Hepatocyte (in vitro differentiated cells): ENCODE data around the gene ATP8B3. TPM values are rescaled to one million over a fixed set of nuclear protein-coding genes. Genes with fewer than 3 reads are reported as not detected.

Experiments used
- DNase-seq: peaks from one replicate; pipeline ENCODE4 v3.0.0-alpha.2; 2016; ENCODE audit warnings: low spot score
- H2AFZ ChIP-seq: fragments of 200-600 bp; sonication (generic); 2 replicates; pipeline ENCODE4 v1.6.0; 2016; ENCODE audit warnings: antibody characterized with exemption, mild to moderate bottlenecking
- H3K27ac ChIP-seq: fragments of 200-600 bp; sonication (generic); 2 replicates; pipeline ENCODE4 v1.5.1; 2016; ENCODE audit warnings: mild to moderate bottlenecking
- H3K27me3 ChIP-seq: fragments of 200-600 bp; sonication (generic); 2 replicates; pipeline ENCODE4 v1.6.1; 2016
- H3K36me3 ChIP-seq: fragments of 200-600 bp; sonication (generic); replicated peaks from 2 replicates; pipeline ENCODE4 v1.5.1; 2016; ENCODE audit warnings: low read depth; ENCODE audit not compliant: insufficient read depth
- H3K4me1 ChIP-seq: fragments of 200-600 bp; sonication (generic); 2 replicates; pipeline ENCODE4 v1.5.1; 2016; ENCODE audit warnings: mild to moderate bottlenecking, moderate library complexity; ENCODE audit not compliant: insufficient read depth
- H3K4me2 ChIP-seq: fragments of 200-600 bp; sonication (generic); 2 replicates; pipeline ENCODE4 v1.6.0; 2016
- H3K4me3 ChIP-seq: fragments of 200-600 bp; sonication (generic); 2 replicates; pipeline ENCODE4 v1.5.1; 2016; ENCODE audit warnings: mild to moderate bottlenecking
- H3K79me2 ChIP-seq: fragments of 200-600 bp; sonication (generic); 2 replicates; pipeline ENCODE4 v1.6.0; 2017; ENCODE audit warnings: mild to moderate bottlenecking
- H3K9me2 ChIP-seq: fragments of 200-600 bp; sonication (generic); replicated peaks from 2 replicates; pipeline ENCODE4 v1.6.0; 2017; ENCODE audit warnings: mild to moderate bottlenecking; ENCODE audit not compliant: insufficient read depth
- H3K9me3 ChIP-seq: fragments of 200-600 bp; sonication (generic); 2 replicates; pipeline ENCODE4 v1.5.1; 2016; ENCODE audit warnings: low read depth, mild to moderate bottlenecking
- H4K20me1 ChIP-seq: fragments of 200-600 bp; sonication (generic); 2 replicates; pipeline ENCODE4 v1.6.0; 2016; ENCODE audit warnings: mild to moderate bottlenecking; ENCODE audit not compliant: insufficient read depth, poor library complexity, severe bottlenecking
- EZH2 ChIP-seq: fragments of 200-600 bp; sonication (generic); IDR thresholded peaks from 2 replicates; pipeline ENCODE4 v1.6.1; 2016; ENCODE audit warnings: antibody characterized with exemption, mild to moderate bottlenecking, borderline replicate concordance
- EZH2phosphoT487 ChIP-seq: fragments of 200-600 bp; sonication (generic); IDR thresholded peaks from one replicate; pipeline ENCODE4 v1.6.1; 2018; ENCODE audit warnings: antibody characterized with exemption, mild to moderate bottlenecking, low read depth, moderate library complexity; ENCODE audit not compliant: unreplicated experiment, severe bottlenecking
- WGBS: methylation state at CpG from one replicate; pipeline ENCODE4 v1.1.6; 2016; ENCODE audit warnings: low lambda C conversion rate; ENCODE audit errors: missing lambda C conversion rate; 5-methylcytosine and 5-hydroxymethylcytosine counted together
- polyA plus RNA-seq: library from polyadenylated mRNA; unstranded; fragments of >200 nt; fragmentation: Nextera tagmentation; extraction: Ambion mirVana; gene quantifications from 2 replicates; pipeline ENCODE4 v1.2.1, GENCODE V29; 2016
- total RNA-seq: library from RNA; depleted of rRNA; stranded (reverse); fragments of >200 nt; gene quantifications from 2 replicates; pipeline ENCODE4 v1.2.3, GENCODE V29; 2014
- TF ChIP-seq, protein P1 (sequence below): fragments of 200-600 bp; sonication (generic); IDR thresholded peaks from 2 replicates; pipeline ENCODE4 v1.5.1; 2016; ENCODE audit warnings: antibody characterized with exemption, mild to moderate bottlenecking; ENCODE audit not compliant: poor library complexity

The ATP8B3 gene
- total and polyA plus RNA-seq, 2 experiments from 2014 or later: 1.7 to 2.4 TPM

DNA sequence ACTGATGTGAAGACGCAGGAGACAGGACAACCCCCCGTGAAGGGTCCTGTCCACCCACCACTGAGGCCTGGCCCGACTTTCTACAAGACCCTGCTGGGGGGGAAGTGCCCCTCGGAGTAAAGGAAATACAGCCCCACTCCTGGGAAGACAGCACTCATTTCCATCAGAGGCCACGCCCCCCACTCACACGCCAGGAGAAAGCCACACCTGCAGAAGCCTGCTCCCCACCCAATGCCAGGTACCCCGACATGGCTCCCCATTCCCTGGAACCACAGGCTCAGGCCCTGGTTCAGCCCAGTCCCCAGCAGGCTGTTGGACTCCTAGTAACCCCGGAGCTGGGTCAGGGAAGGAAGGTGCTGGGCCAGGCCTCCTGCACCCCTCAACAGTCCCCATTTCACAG lies 10.9 kb upstream of the ATP8B3 start:
- Histone ChIP-seq H3K9me2 (no peaks in the 10 kb centered on the region), H4K20me1 (peaks cover 5% of the 10 kb centered on the region), H3K36me3 (no peaks in the 10 kb centered on the region), H2AFZ (no peak overlapping the region), H3K9me3 (no peaks in the 10 kb centered on the region), H3K4me1 (peaks cover 5% of the 10 kb centered on the region), H3K4me2 (no peak overlapping the region), H3K79me2 (peaks cover 16% of the 10 kb centered on the region), H3K27me3 (no peaks in the 10 kb centered on the region), H3K4me3 (no peak overlapping the region), H3K27ac (no peak overlapping the region)
- DNase-seq: no peak
- TF ChIP-seq EZH2 (no peak), EZH2phosphoT487 (no peak)
- TF ChIP-seq, protein P1, sequence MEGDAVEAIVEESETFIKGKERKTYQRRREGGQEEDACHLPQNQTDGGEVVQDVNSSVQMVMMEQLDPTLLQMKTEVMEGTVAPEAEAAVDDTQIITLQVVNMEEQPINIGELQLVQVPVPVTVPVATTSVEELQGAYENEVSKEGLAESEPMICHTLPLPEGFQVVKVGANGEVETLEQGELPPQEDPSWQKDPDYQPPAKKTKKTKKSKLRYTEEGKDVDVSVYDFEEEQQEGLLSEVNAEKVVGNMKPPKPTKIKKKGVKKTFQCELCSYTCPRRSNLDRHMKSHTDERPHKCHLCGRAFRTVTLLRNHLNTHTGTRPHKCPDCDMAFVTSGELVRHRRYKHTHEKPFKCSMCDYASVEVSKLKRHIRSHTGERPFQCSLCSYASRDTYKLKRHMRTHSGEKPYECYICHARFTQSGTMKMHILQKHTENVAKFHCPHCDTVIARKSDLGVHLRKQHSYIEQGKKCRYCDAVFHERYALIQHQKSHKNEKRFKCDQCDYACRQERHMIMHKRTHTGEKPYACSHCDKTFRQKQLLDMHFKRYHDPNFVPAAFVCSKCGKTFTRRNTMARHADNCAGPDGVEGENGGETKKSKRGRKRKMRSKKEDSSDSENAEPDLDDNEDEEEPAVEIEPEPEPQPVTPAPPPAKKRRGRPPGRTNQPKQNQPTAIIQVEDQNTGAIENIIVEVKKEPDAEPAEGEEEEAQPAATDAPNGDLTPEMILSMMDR: no peak
- 92% methylated on average over 8 of the region's 8 CpGs for WGBS

DNA sequence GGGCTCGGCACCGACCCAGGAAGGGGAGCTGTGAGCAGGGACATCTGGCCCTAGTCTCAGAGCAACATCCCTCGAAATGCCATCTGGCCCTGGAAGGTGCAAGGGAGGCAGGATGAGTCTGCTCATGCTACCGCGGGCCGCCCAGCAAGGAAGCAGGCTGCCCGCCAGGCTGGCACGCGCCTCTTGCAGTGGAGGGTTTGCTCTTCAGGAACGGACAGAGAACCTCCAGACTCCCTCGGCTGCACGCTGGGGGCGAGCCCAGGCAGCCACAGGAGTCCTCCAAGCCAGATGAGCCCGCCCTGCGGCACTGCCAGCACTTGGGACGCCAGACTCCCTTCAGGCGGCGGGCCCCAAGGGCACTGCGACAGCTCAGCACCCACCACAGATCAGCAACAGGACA lies 10.1 kb upstream of the ATP8B3 start:
- Histone ChIP-seq H3K4me1 (peaks cover 3% of the 10 kb centered on the region), H3K4me2 (no peak overlapping the region), H3K27ac (no peak overlapping the region), H3K4me3 (no peak overlapping the region), H3K27me3 (no peaks in the 10 kb centered on the region), H3K36me3 (no peaks in the 10 kb centered on the region), H2AFZ (no peak overlapping the region), H4K20me1 (peaks cover 5% of the 10 kb centered on the region), H3K9me3 (no peaks in the 10 kb centered on the region), H3K9me2 (no peaks in the 10 kb centered on the region), H3K79me2 (peaks cover 14% of the 10 kb centered on the region)
- no peak for DNase-seq
- TF ChIP-seq, protein P1: no peak
- TF ChIP-seq EZH2phosphoT487: no peak
- TF ChIP-seq EZH2: no peak
- WGBS: 97% methylated on average over 19 of the region's 19 CpGs

DNA sequence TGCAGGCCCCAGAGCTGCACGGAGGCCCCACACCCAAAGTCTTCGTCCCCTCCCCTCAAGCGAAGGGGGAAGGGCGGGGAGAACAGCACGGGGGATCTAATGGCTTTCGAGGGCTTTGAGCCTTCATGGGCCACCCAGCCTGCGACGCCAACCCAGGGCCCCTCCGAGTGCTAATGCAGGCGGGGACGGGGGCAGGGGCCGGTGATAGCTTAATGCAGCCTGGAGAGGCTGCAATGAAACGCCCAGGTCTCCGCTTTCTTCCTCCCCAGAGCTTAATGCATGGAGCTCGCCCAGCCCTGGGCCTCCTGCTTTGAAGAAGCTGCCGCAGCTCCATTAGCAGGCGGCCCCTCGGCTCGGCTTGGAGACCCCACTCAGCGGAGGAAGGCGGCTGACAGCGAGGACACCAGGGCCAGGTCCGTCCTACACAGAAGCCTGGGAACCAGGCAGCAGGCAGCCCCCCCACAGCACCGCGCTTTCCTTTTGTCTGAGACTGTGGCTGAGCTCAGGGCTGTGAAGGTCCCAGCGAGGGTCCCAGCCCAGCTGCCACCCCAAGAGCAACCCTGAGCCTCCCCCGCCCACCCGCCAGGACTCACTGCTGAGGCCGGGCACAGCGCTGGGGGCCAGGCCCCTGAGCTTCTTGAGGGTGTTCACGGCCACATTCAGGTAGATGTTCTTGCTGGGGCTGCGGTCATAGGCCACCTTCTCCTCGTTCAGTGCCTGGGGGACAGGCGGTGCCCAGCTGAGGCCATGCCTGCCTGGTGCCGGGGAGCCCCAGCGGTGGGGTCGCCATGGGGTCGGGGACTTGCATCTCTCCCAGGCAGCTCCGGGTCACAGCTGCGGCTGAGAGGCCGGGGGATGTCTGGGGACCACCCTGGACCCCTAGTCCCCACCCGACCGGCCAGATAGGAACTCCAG lies 7.5 kb upstream of the ATP8B3 start:
- Histone ChIP-seq H3K27me3 (no peaks in the 10 kb centered on the region), H4K20me1 (no peaks in the 10 kb centered on the region), H3K4me3 (no peak overlapping the region), H3K36me3 (no peaks in the 10 kb centered on the region), H3K27ac (no peak overlapping the region), H2AFZ (no peak overlapping the region), H3K4me2 (no peak overlapping the region), H3K79me2 (peaks cover 3% of the 10 kb centered on the region), H3K9me3 (no peaks in the 10 kb centered on the region), H3K9me2 (no peaks in the 10 kb centered on the region), H3K4me1 (no peaks in the 10 kb centered on the region)
- TF ChIP-seq EZH2phosphoT487: no peak
- TF ChIP-seq, protein P1: no peak
- TF ChIP-seq EZH2: no peak
- 81% methylated on average over 39 of the region's 43 CpGs for WGBS
- no peak for DNase-seq
